SK-N-MC (cell line): Measurements from ENCODE around the gene TXNRD2.

ENCODE experiments used
- EZH2 ChIP-seq: fragments of 200-600 bp; sonication (generic); IDR thresholded peaks from one replicate; pipeline ENCODE4 v1.6.1; 2017; ENCODE audit warnings: antibody characterized with exemption
- FOXP2 ChIP-seq: optimal IDR thresholded peaks from 2 replicates; pipeline ENCODE3; 2011; ENCODE audit warnings: mild to moderate bottlenecking, moderate library complexity; ENCODE audit not compliant: insufficient read depth; ENCODE audit errors: extremely low read length, control extremely low read depth
- POLR2AphosphoS5 ChIP-seq: IDR thresholded peaks from 2 replicates; pipeline ENCODE4 v1.6.1; 2012; ENCODE audit warnings: mild to moderate bottlenecking, low read depth, low read length, borderline replicate concordance

DNA sequence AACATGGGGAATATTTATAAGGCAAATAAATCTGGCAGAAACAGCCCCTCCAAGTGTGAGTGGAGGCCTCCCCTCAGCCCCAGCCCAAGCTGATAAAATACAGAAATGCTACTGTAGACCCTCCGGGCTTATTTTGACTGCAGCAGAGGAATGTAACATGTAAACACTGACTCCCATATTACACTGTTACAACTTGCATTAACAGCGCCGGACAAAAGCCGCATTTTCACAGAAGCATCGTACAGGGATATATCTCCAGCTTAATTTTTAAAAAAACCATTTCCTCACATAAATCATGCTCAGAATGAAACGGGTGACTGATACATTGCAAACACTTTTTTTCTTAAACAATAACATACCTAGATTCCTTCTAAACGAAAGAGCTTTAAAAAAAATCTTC lies 36.7 kb downstream of the TXNRD2 start:
- TF ChIP-seq POLR2AphosphoS5, result no peak
- TF ChIP-seq EZH2, result no peak
- no peak for TF ChIP-seq FOXP2
